GM21619 (cell line): ENCODE measurements around the gene CAPN10.

Source experiments
- ATAC-seq: cut with Tn5 transposase; IDR thresholded peaks from one replicate; pipeline ENCODE4 v1.9.1; 2021; ENCODE audit not compliant: unreplicated experiment

Gene CAPN10

GRCh38 chr2:240636563-240637115 is 50.1 kb downstream of the CAPN10 start:
- no peak for ATAC-seq

DNA sequence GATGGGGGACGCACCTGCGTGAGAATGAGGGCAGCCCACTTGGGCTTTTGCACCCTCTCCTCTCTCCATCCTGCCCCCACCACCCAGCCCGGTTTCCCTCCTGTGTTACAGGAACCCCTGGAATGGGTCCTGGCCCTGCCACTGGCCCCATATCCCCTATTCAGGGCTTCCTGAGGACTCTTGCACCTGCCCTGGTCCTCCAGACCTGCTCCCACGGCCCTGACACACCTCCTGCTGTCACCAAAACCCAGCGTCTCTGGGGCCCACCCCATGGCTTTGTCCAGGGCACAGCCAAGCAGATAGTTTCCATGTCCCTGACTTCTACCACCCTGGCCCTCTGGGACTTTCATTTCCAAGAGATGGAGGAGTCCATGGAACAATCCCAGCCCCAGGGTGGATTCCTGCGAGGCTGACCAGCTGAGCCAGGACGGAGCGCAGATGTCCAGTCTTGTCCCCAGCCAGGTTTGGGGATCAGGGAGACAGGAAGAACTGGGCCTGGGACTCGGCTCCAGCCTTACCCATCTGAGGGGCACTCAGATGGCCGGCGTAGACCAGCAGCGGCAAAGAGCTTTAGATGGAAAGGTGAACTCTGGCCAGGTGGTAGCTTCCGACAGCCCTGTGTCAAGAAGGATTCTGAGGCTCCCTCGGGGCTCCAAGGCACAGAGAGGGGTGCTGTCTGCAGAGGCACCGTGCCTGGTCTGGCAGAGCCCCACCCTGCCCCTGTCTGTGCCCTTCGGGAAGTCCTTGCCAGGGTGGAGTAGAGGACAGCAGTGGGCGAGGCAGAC is 50.8 kb downstream of the CAPN10 start:
- no peak for ATAC-seq

GRCh38 chr2:240637901-240638345 is 51.4 kb downstream of the CAPN10 start:
- ATAC-seq, result no peak

DNA sequence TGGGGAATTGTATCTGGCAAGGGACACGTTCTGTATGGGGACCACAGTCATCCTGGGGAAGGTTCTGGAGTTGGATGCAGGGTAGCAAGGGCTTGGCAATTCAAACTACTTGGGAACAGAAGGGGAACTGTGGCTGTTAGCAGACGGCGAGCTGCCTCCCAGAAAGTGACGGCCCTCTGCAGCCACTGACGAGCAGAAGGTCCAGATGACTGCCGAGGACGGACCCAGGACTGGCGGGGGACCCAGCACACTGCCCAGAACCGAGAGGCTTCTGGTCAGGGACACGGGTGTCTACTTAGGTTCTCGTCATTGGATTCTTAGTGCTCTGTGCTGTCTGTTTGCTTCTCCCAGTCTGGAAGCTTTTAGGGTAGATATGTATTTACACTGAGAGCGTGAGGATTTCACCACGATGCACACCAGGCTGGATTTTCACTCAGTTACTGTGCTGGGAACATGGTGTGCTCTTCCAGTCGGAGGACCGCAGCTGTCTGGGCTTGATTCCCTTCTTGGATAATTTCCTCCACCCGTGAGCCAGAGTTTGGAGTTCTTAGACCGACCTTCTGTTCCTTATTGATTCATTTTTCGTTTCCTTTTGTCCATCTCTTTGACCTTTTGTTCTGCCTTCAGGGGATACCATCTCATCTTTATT is 52.1 kb downstream of the CAPN10 start:
- ATAC-seq, result no peak

DNA sequence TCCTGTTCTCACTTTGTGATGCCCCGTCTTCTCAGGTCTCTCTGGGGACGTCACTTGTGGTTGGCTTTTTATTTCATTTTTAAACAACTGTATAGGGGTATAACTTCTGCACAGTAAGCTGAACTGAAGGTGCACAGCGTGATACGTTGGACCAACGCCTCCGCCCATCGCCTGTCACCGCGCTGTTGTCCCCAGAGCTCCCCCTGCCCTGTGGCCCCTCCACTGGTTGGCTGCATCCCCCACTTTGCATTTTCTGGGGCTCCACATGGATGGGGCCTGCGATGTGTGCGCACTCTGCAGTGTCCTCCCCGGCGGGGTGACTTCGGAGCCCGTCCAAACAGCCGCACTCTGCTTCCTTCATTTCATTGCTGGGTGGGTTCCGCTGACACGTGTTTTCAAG is 53.0 kb downstream of the CAPN10 start:
- no peak for ATAC-seq

DNA sequence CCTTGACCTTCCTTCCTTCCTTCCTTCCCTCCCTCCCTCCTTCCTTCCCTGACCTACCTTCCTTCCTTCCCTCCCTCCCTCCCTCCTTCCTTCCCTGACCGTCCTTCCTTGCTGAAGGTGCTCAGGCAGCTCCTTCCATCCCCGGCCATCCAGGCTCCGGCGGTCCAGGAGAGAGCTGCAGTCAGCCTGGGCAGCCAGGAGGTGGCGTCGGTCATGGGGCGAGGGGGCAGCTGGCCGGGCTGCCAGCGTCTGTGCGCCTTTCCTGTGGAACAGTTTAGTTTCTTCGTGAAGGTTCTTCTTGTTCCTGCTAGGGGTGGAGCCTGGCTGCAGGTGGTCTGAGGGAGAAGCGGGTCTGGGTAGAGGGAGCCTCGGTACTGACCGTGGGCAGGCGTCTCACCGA is 54.4 kb downstream of the CAPN10 start:
- no peak for ATAC-seq

DNA sequence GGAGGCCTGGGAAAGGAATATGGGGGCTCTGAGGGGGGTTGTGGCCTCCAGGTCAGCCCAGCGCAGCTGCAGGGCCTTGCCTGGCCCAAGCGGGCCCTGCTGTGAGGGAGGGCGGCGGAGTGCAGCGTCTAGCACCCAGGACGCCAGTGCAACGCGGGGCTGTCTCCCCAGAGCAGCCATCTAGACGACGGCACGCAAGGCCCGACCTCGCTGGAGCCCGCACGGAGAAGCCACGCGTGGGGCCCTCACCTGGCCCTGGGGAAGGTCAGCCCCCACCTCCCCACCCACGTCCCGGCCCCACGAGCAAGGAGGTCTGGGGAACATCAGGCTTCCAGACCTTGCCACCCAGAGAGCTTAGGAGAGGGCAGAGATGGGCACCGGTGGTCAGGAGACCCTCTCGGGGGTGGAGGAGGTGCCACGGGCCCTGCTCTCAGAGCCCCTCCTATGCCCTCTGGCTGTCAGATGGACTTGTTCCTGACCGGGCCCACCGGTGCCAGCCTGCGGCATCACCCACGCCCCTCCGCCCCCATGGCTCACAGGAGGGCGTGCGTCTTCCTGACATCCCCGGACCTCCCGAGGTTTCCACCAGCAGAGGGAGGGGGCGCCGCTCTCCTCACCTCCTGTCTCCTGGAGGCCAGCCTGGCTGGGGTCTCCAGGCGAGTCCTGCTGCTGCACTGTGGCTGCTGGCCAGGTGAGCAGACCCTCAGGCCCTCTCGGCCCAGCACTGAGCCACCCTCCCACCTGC is 55.7 kb downstream of the CAPN10 start:
- ATAC-seq, result no peak

DNA sequence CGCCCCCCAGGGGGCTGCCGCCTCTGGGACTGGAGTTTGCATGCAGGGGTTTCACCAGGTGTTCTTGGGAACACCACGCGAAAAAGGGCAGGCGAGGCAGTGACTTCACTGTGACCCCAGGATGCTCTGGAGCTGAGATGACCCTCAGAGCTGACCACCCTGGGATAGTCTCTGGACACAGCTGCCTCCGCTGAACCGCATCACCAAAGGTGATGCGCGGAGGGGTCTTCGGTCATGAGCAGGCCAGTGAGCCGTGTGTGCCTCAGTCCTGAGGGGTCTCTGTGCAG is 56.2 kb downstream of the CAPN10 start:
- ATAC-seq, result no peak

DNA sequence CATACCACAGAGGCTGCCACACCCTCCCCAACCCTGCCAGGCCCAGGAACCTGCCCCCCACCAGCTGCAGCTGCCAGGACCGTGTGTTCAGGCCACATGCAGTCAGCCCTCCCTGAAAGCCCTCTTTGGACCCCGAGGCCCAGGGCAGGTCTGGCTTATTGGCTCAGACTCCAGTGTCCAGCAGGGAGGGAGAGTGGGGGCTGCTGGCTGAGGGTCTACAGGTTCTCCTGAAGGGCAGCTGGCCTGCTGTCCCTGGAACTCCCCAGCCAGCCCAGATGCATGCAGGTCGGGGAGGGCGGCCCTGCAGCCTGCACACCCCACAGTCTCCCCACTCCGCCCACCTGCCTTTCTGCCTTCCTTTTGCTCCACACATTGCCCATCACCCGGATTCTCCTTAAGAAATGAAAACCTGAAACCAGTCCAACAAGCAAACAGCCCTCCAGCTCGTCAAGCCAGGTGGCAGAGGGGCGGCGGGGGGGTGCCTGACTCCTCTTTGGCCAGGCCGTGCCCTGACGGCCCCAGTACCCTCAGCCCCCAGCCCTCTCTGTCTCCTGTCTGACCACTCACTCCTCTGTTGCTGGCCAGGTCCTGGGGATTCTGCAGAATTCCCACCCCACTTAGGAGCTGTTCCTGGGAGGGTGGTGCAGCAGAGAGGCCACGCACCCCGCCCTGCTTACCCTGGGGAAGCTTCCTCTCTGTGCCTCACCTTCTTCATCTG is 56.7 kb downstream of the CAPN10 start:
- no peak for ATAC-seq

DNA sequence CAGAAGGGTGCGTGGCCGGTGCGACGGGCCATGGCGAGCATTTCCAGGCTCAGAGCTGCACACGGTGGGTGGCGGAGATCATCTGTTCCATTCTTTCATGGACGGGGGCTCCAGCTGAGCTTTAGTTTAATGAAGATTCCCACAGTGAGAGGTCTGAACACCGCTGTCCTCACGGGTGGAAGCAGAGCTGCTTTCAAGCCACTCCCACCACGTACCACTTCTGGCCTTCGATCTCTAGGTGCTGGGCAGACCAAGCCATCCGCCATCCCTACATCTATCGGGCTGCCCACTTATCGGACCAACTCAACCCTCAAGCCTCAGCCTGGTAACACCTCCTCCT is 57.2 kb downstream of the CAPN10 start:
- ATAC-seq, result no peak

DNA sequence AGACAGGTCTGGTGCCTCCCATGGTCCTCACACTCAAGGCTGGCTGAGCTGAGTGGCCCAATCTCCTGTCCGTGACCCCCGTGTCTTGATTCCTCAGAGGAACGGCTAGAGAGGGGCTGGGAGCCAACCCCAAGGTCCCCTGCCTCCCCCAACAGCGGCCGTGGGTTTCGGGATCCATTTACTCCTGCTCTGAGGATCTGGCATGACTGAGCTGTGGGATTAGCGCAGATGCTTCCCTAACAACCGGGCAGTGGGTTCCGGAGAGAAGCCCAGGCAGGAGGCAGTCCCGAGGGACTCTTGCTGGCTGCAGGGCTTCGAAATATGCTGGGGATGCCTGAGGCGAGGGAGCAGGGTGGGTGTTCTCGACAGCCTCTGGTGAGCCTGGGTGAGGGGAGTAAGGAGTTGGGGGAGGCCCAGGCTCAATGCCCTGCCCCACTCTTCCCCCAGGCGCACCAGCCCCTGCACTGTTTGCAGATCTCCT is 57.7 kb downstream of the CAPN10 start:
- ATAC-seq, result no peak

GRCh38 chr2:240644859-240645301 is 58.3 kb downstream of the CAPN10 start:
- ATAC-seq, result no peak

DNA sequence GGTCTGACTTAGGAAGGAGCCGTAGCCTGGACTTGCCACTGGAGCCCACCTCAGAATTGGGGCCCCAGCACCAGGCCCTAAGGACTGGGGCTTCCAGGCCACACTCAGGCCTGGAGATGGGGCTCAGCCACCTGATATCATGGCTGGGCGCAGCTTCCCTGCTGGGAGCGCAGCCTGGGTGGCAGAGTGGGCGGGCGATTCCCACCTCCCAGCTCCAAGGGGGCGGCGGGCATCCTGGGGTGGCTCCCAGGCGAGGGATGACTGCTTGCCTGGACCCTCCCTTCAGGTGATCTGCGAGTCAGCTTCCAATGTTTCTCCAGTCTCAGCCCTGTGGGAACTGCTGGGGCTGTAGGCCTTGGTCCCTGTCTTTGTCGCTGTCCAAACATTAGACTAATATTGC is 58.8 kb downstream of the CAPN10 start:
- no peak for ATAC-seq

- no peak for ATAC-seq
Measured at GRCh38 chr2:240645801-240646175, 59.3 kb downstream of the CAPN10 start.

DNA sequence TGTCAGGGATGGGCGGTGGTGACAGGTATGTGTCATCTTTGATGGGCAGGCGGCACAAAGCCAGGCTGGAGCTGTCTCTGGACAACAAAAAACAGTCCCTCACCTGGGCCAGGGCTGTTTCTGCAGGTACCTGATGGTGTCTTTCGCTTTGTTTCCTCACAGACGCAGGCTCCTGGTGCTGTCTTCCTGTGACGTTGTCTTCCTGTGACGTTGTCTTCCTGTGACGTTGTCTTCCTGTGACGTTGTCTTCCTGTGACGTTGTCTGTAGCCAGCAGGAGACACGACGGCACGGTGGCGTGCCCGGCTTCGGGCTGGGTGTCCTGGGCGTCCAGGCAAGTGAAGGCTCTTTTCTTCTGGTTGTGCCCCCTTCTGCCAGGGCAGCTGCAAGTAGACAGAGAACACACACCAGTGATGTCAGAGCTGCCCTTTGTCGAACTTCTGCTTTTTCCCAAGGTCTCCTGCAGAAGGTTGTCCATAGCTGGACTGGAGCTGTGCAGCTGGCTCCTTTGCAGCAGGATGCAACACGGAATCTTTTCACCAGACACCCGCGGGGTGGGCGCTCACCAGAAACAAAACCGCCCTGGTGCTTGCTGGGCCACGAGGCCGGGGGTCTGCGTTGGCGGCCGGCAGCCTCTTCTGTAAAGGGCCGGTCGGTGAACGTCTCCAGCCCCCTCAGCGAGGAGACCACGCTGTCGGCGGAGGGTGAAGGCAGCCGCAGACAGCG is 59.8 kb downstream of the CAPN10 start:
- no peak for ATAC-seq

DNA sequence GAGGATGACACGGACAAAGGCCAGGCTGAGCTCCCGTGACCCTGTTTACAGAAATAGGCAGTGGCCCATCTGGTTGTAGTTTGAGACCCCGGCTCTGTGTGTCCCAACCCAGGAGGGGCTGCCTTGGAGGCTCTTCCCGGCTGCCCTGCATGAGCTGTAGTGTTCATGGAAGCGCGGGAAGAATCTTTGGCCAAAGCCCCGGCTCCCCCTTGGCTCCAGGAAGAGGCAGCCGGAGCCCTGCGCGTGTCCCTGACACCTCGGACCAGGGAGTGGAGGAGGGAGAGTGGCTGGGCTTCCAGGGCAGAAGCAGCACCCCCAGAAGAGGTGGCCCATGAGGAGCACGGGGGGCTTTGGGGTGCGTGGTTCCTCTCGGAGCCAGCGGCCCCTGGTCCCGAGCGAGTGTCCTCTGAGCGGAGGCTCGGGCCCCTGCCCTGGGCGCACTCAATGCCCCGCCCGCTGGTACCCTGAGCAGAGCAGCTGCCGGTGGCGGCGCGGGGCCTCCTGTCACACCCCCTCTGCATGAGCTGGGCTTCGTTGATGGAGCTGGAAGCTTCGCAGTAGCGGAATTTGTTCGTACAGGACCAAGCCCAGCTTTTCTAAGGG is 60.5 kb downstream of the CAPN10 start:
- ATAC-seq, result no peak

GRCh38 chr2:240647503-240648154 is 61.1 kb downstream of the CAPN10 start:
- no peak for ATAC-seq

DNA sequence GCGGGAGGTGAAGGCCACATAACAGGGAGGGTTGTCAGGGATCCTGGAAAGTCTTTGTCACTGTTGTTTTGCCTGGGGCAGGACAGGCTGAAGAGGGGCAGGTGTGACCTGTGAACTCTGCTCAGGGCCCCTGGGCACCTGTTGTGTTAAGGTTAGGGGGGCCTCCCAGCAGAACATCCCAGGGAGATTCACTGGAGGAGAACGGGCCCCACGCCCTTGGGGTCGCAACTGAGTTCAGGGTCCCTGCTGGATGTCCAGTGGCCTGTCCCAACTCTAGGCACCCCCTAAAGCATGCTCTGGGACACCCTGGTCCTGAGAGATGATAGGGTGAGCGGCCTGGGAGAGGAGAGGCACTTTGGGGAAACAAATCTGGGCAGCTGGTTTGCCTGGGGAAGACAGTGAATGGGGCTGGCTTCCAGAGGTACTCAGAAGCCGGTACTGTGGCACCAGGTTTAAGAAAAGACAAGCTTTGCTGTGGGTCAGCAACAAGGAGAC is 61.7 kb downstream of the CAPN10 start:
- no peak for ATAC-seq
